Measurements from ENCODE around the gene CTNNA3.

Gene CTNNA3

GRCh38 chr10:66026321-66026720 lies 1669.7 kb downstream of the CTNNA3 start:
- no peak for DNase-seq
- no peaks in the 10 kb centered on the region for H3K27me3 ChIP-seq
- H3K36me3 ChIP-seq, result no peaks in the 10 kb centered on the region
- no peaks in the 10 kb centered on the region for H3K4me1 ChIP-seq
- no peak overlapping the region for H3K4me3 ChIP-seq (ENCODE audit: low read depth, low read length)
- TF ChIP-seq, protein P1, sequence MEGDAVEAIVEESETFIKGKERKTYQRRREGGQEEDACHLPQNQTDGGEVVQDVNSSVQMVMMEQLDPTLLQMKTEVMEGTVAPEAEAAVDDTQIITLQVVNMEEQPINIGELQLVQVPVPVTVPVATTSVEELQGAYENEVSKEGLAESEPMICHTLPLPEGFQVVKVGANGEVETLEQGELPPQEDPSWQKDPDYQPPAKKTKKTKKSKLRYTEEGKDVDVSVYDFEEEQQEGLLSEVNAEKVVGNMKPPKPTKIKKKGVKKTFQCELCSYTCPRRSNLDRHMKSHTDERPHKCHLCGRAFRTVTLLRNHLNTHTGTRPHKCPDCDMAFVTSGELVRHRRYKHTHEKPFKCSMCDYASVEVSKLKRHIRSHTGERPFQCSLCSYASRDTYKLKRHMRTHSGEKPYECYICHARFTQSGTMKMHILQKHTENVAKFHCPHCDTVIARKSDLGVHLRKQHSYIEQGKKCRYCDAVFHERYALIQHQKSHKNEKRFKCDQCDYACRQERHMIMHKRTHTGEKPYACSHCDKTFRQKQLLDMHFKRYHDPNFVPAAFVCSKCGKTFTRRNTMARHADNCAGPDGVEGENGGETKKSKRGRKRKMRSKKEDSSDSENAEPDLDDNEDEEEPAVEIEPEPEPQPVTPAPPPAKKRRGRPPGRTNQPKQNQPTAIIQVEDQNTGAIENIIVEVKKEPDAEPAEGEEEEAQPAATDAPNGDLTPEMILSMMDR (IDR thresholded peaks at IDR 0.05; ENCODE audit: low read depth, low read length), result no peak
- no peaks in the 10 kb centered on the region for H3K9me3 ChIP-seq

- H3K27me3 ChIP-seq, result no peaks in the 10 kb centered on the region
- no peaks in the 10 kb centered on the region for H3K4me1 ChIP-seq
- H3K9me3 ChIP-seq, result no peaks in the 10 kb centered on the region
- no peak for DNase-seq
- H3K4me3 ChIP-seq (ENCODE audit: low read depth, low read length), result no peak overlapping the region
- no peaks in the 10 kb centered on the region for H3K36me3 ChIP-seq
- TF ChIP-seq, protein P1 (IDR thresholded peaks at IDR 0.05; ENCODE audit: low read depth, low read length), result no peak
These were observed 1670.8 kb downstream of the CTNNA3 start for GRCh38 chr10:66025186-66025585.

DNA sequence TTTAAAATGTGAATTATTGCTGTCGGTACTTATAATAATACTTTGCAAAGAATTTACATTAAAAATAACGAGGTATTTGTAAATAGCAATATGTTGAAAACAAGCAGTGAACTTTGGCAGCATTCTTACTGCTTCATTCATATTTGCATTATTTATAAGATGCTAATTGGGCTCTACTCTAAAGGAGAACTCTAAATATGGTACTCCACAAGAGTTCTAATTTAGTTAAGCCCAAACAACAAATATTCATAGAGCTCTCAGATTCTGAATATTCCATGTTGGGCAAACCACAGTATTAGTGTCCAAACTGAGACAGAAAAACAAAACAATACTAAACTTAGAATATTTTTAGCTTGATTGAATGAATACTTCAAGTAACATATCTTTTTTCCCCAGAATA lies 1674.6 kb downstream of the CTNNA3 start:
- Histone ChIP-seq H3K36me3 (no peaks in the 10 kb centered on the region), H3K4me3 (ENCODE audit: low read depth, low read length) (no peak overlapping the region), H3K27me3 (no peaks in the 10 kb centered on the region), H3K9me3 (no peaks in the 10 kb centered on the region), H3K4me1 (no peaks in the 10 kb centered on the region)
- TF ChIP-seq, protein P1 (IDR thresholded peaks at IDR 0.05; ENCODE audit: low read depth, low read length), result no peak
- no peak for DNase-seq

- H3K9me3 ChIP-seq, result no peaks in the 10 kb centered on the region
These were observed 1687.8 kb downstream of the CTNNA3 start for GRCh38 chr10:66008221-66008620.

GRCh38 chr10:66006411-66006810 lies 1689.6 kb downstream of the CTNNA3 start:
- H3K4me3 ChIP-seq (ENCODE audit: low read depth, low read length), result no peak overlapping the region
- H3K4me1 ChIP-seq, result no peaks in the 10 kb centered on the region
- H3K9me3 ChIP-seq, result no peaks in the 10 kb centered on the region
- H3K27me3 ChIP-seq, result no peaks in the 10 kb centered on the region
- no peak for DNase-seq
- TF ChIP-seq, protein P1 (IDR thresholded peaks at IDR 0.05; ENCODE audit: low read depth, low read length), result no peak
- no peaks in the 10 kb centered on the region for H3K36me3 ChIP-seq

More at GRCh38 chr10:66008221-66008620, 1687.8 kb downstream of the CTNNA3 start:
- no peaks in the 10 kb centered on the region for H3K27me3 ChIP-seq
- no peaks in the 10 kb centered on the region for H3K36me3 ChIP-seq
- no peak overlapping the region for H3K4me3 ChIP-seq (ENCODE audit: low read depth, low read length)
- no peak for DNase-seq
- no peaks in the 10 kb centered on the region for H3K4me1 ChIP-seq
- TF ChIP-seq, protein P1 (IDR thresholded peaks at IDR 0.05; ENCODE audit: low read depth, low read length), result no peak

- Histone ChIP-seq H3K9me3 (no peaks in the 10 kb centered on the region), H3K27me3 (no peaks in the 10 kb centered on the region), H3K4me3 (ENCODE audit: low read depth, low read length) (no peak overlapping the region), H3K36me3 (no peaks in the 10 kb centered on the region), H3K4me1 (no peaks in the 10 kb centered on the region)
- TF ChIP-seq, protein P1 (IDR thresholded peaks at IDR 0.05; ENCODE audit: low read depth, low read length), result no peak
- DNase-seq, result no peak
These were observed 1702.5 kb downstream of the CTNNA3 start for GRCh38 chr10:65993451-65993850.

All from BE2C (cell line).